ENCODE data around the gene SH2D7.

SH2D7 gene

GRCh38 chr15:78061963-78062427, 30.4 kb upstream of the SH2D7 start:
- no peak for DNase-seq

GRCh38 chr15:78063217-78063616, 29.1 kb upstream of the SH2D7 start:
- no peak for DNase-seq

GRCh38 chr15:78063970-78064385, 28.4 kb upstream of the SH2D7 start:
- DNase-seq, result no peak

GRCh38 chr15:78064544-78064943, 27.8 kb upstream of the SH2D7 start:
- no peak for DNase-seq

GRCh38 chr15:78065284-78065872, 27.0 kb upstream of the SH2D7 start:
- DNase-seq, result no peak

- DNase-seq, result no peak
Measured at GRCh38 chr15:78065973-78066946, 26.1 kb upstream of the SH2D7 start.

- DNase-seq, result no peak
Measured at GRCh38 chr15:78067328-78068228, 24.8 kb upstream of the SH2D7 start.

GRCh38 chr15:78069052-78069414, 23.3 kb upstream of the SH2D7 start:
- no peak for DNase-seq

GRCh38 chr15:78069462-78070029, 22.8 kb upstream of the SH2D7 start:
- DNase-seq, result no peak

- no peak for DNase-seq
Measured at GRCh38 chr15:78070049-78070700, 22.2 kb upstream of the SH2D7 start.

GRCh38 chr15:78071383-78071782, 21.0 kb upstream of the SH2D7 start:
- no peak for DNase-seq

GRCh38 chr15:78072080-78072892, 20.1 kb upstream of the SH2D7 start:
- no peak for DNase-seq

GRCh38 chr15:78073046-78073787, 19.1 kb upstream of the SH2D7 start:
- no peak for DNase-seq

GRCh38 chr15:78075490-78076230, 16.7 kb upstream of the SH2D7 start:
- DNase-seq, result peak; percentile 53

- DNase-seq, result no peak
Measured at GRCh38 chr15:78076231-78077052, 15.9 kb upstream of the SH2D7 start.

- no peak for DNase-seq
Measured at GRCh38 chr15:78077053-78077870, 15.1 kb upstream of the SH2D7 start, which contains the start of gene TBC1D2B. TSS of gene TBC1D2B (minus strand) at chr15:78077711. CDS start at chr15:78077652, 59 bp downstream.

- DNase-seq, result no peak
Measured at GRCh38 chr15:78077871-78078210, 14.5 kb upstream of the SH2D7 start.
